Trophoblast cell (in vitro differentiated cells and primary cell): ENCODE measurements around the gene SF3A2.

Experiments
- DNase-seq, 2 donors: peaks; one replicate each; pipeline ENCODE4 v3.0.0-alpha.2; 2016
- H2AFZ ChIP-seq: 2 replicates; pipeline ENCODE4 v1.6.1; 2013; ENCODE audit warnings: low read length, moderate library complexity, mild to moderate bottlenecking; ENCODE audit not compliant: insufficient read depth, poor library complexity
- H2AK5ac ChIP-seq: 2 replicates; pipeline ENCODE4 v1.6.1; 2013; ENCODE audit warnings: mild to moderate bottlenecking, low read length
- H2BK120ac ChIP-seq: 2 replicates; pipeline ENCODE4 v1.6.1; 2013; ENCODE audit warnings: low read length, mild to moderate bottlenecking, moderate library complexity; ENCODE audit not compliant: insufficient read depth, poor library complexity
- H2BK12ac ChIP-seq: 2 replicates; pipeline ENCODE4 v1.6.1; 2013; ENCODE audit warnings: mild to moderate bottlenecking, low read length, moderate library complexity
- H2BK5ac ChIP-seq: 2 replicates; pipeline ENCODE4 v1.6.1; 2013; ENCODE audit warnings: low read length, low read depth, moderate library complexity, mild to moderate bottlenecking; ENCODE audit not compliant: poor library complexity
- H3K14ac ChIP-seq: 2 replicates; pipeline ENCODE4 v1.6.1; 2013; ENCODE audit warnings: mild to moderate bottlenecking, low read length
- H3K18ac ChIP-seq: 2 replicates; pipeline ENCODE4 v1.6.1; 2013; ENCODE audit warnings: mild to moderate bottlenecking, low read length
- H3K23ac ChIP-seq: 2 replicates; pipeline ENCODE4 v1.6.1; 2013; ENCODE audit warnings: low read length
- H3K27ac ChIP-seq: 2 replicates; pipeline ENCODE4 v1.5.1; 2013; ENCODE audit warnings: low read depth, mild to moderate bottlenecking, inconsistent platforms, low read length, moderate library complexity
- H3K27me3 ChIP-seq: 2 replicates; pipeline ENCODE4 v1.6.1; 2013; ENCODE audit warnings: inconsistent platforms, mild to moderate bottlenecking, low read length, moderate library complexity; ENCODE audit not compliant: insufficient read depth
- H3K36me3 ChIP-seq, 2 experiments: 1 replicate in 1 of 2; 2 replicates in 1 of 2; pipeline ENCODE4 v1.6.1; 2013; ENCODE audit warnings: low read length in 2 of 2, mild to moderate bottlenecking in 2 of 2, moderate library complexity in 1 of 2; ENCODE audit not compliant: insufficient read depth in 2 of 2, control insufficient read depth in 1 of 2
- H3K4ac ChIP-seq: 2 replicates; pipeline ENCODE4 v1.6.1; 2013; ENCODE audit warnings: low read depth, mild to moderate bottlenecking, low read length, moderate library complexity
- H3K4me1 ChIP-seq, 2 experiments: 1 replicate in 1 of 2; 2 replicates in 1 of 2; pipeline ENCODE4 v1.6.1; 2013; ENCODE audit warnings: low read length in 2 of 2, mild to moderate bottlenecking in 2 of 2, moderate library complexity in 1 of 2; ENCODE audit not compliant: insufficient read depth in 2 of 2, control insufficient read depth in 1 of 2
- H3K4me2 ChIP-seq: 2 replicates; pipeline ENCODE4 v1.6.1; 2013; ENCODE audit warnings: inconsistent platforms, mild to moderate bottlenecking, low read length, moderate library complexity
- H3K4me3 ChIP-seq: 2 replicates; pipeline ENCODE4 v1.5.1; 2013; ENCODE audit warnings: mild to moderate bottlenecking, low read depth, low read length, inconsistent platforms
- H3K79me1 ChIP-seq: one replicate; pipeline ENCODE4 v1.6.1; 2013; ENCODE audit warnings: low read length
- H3K79me2 ChIP-seq: 2 replicates; pipeline ENCODE4 v1.6.1; 2013; ENCODE audit warnings: low read length, mild to moderate bottlenecking; ENCODE audit not compliant: control insufficient read depth, insufficient read depth, poor library complexity
- H3K9ac ChIP-seq: 2 replicates; pipeline ENCODE4 v1.6.1; 2013; ENCODE audit warnings: mild to moderate bottlenecking, low read length
- H3K9me3 ChIP-seq: 2 replicates; pipeline ENCODE4 v1.6.1; 2013; ENCODE audit warnings: low read depth, mild to moderate bottlenecking, control low read depth, inconsistent platforms, low read length; ENCODE audit not compliant: insufficient read depth
- H4K12ac ChIP-seq: 2 replicates; pipeline ENCODE4 v1.6.1; 2013; ENCODE audit warnings: low read depth, mild to moderate bottlenecking, low read length, moderate library complexity
- H4K8ac ChIP-seq: 2 replicates; pipeline ENCODE4 v1.6.1; 2013; ENCODE audit warnings: low read depth, mild to moderate bottlenecking, low read length, moderate library complexity
- H4K91ac ChIP-seq: one replicate; pipeline ENCODE4 v1.6.1; 2013; ENCODE audit warnings: low read depth, mild to moderate bottlenecking, low read length, moderate library complexity
- WGBS: extraction: QIAGEN DNeasy Blood & Tissue Kit; methylation state at CpG from one replicate; pipeline ENCODE4 v1.1.7; 2013; ENCODE audit warnings: missing lambda C conversion rate; ENCODE audit not compliant: insufficient read length, insufficient coverage; ENCODE audit errors: extremely low coverage; 5-methylcytosine and 5-hydroxymethylcytosine counted together

Gene SF3A2

DNA sequence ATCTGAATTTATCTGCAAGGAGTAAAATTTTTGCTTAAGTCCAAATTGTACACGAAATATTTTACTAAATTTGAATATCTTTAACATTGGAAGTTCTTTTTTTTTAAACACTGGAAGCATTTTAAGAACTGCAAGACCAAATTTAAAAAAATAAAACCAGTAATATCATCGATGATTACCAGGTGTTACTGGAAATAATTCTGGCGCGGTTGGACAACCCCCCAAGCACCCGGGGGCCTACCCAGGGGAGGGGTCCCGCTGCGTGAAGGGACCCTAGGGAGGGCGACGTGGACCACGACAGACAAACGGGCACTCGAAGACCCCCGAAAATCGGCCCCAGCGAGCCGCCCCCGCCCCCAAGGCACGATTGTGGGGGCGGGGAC, 32.2 kb downstream of the SF3A2 start:
- peak overlapping the region; percentile 96 for H3K9ac ChIP-seq
- H4K12ac ChIP-seq = peak overlapping the region; percentile 94
- peak overlapping the region; percentile 95 for H4K8ac ChIP-seq
- H3K4me2 ChIP-seq = peak overlapping the region; percentile 85
- peaks cover 22 to 23% of the 10 kb centered on the region in 2 experiments for H3K36me3 ChIP-seq
- peak overlapping the region; percentile 91 for H4K91ac ChIP-seq
- no peaks in the 10 kb centered on the region for H3K9me3 ChIP-seq
- no peaks in the 10 kb centered on the region for H3K27me3 ChIP-seq
- H3K79me1 ChIP-seq = peaks cover 20% of the 10 kb centered on the region
- H3K79me2 ChIP-seq = peaks cover 27% of the 10 kb centered on the region
- H3K23ac ChIP-seq = no peak overlapping the region
- no peak for DNase-seq
- peaks cover 7 to 12% of the 10 kb centered on the region in 2 experiments for H3K4me1 ChIP-seq
- peak overlapping the region; percentile 82 for H2BK120ac ChIP-seq
- peak overlapping the region; percentile 94 for H2AFZ ChIP-seq
- peak overlapping the region; percentile 88 for H3K4me3 ChIP-seq
- peak overlapping the region; percentile 90 for H3K18ac ChIP-seq
- no peak overlapping the region for H2BK12ac ChIP-seq
- peak overlapping the region; percentile 72 for H3K4ac ChIP-seq
- no peak overlapping the region for H2AK5ac ChIP-seq
- H3K27ac ChIP-seq = no peak overlapping the region
- H2BK5ac ChIP-seq = peak overlapping the region; percentile 53
- peak overlapping the region; percentile 88 for H3K14ac ChIP-seq
- no CpG with 5 or more reads among the region's 19 CpGs for WGBS

DNA sequence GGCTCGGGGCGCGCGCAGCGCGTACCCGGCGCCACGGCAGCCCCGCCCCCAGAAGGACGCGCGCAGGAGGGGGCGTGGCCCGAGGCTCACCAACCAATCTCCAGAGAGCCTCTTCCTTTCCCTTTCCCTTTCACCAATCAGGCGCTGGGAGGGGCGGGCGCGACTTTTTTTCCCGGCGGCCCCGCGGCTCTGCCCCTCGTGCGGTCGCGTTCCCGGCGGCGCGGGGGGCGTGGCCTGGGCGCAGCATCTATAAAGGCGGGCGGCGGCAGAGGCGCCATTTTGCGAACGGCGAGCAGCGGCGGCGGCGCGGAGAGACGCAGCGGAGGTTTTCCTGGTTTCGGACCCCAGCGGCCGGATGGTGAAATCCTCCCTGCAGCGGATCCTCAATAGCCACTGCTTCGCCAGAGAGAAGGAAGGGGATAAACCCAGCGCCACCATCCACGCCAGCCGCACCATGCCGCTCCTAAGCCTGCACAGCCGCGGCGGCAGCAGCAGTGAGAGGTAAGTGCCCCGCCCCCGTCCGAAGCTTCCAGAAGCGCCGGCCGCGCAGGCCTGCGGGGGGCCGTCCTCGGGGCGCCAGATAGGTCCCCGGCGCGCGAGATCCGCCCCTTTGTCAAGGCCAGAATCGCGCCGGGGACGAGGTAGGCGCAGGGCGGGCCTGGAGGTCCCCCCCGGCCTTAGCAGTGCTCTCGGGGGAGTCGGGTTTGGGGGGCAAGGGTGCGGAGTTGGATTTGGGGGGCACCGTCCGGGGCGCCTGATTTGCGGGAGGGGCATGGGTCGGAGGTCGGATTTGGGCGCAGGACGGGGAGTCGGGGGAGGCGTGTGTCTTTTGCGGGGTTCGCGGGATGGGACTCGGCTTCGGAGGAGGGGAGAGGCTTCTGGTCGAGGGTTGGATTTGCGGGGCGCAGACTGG, 32.9 kb downstream of the SF3A2 start:
- H3K36me3 ChIP-seq = peaks cover 24 to 27% of the 10 kb centered on the region in 2 experiments
- no peak overlapping the region for H3K23ac ChIP-seq
- H3K9me3 ChIP-seq = no peaks in the 10 kb centered on the region
- DNase-seq = peak; percentile 94 to 98
- H2BK5ac ChIP-seq = peak overlapping the region; percentile 87
- no peaks in the 10 kb centered on the region for H3K27me3 ChIP-seq
- H2BK12ac ChIP-seq = no peak overlapping the region
- H3K4me2 ChIP-seq = peak overlapping the region; percentile 85
- peak overlapping the region; percentile 97 for H3K14ac ChIP-seq
- H4K91ac ChIP-seq = peak overlapping the region; percentile 88
- H4K12ac ChIP-seq = no peak overlapping the region
- peak overlapping the region; percentile 85 for H3K9ac ChIP-seq
- H2BK120ac ChIP-seq = peak overlapping the region; percentile 87
- H3K18ac ChIP-seq = peak overlapping the region; percentile 82
- no CpG with 5 or more reads among the region's 103 CpGs for WGBS
- peaks cover 12 to 14% of the 10 kb centered on the region in 2 experiments for H3K4me1 ChIP-seq
- H4K8ac ChIP-seq = peak overlapping the region; percentile 59
- H2AK5ac ChIP-seq = peak overlapping the region; percentile 70
- peak overlapping the region; percentile 100 for H3K4ac ChIP-seq
- peak overlapping the region; percentile 91 for H3K27ac ChIP-seq
- peak overlapping the region; percentile 99 for H3K4me3 ChIP-seq
- H3K79me1 ChIP-seq = peaks cover 20% of the 10 kb centered on the region
- H2AFZ ChIP-seq = peak overlapping the region; percentile 37
- peaks cover 27% of the 10 kb centered on the region for H3K79me2 ChIP-seq

DNA sequence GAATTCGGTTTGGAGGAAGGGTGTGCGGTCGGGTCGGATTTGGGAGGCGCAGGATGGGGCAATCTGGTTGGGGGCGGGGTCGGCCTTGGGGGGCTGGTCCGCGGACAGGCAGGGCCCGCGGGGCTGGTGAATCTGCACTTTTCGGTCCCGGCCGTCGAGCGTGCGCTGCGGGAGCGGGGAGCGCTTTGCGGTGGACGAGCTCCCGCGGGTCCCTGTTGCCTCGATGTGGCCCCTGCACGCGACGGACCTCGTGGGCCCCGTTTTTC, 33.5 kb downstream of the SF3A2 start:
- peak overlapping the region; percentile 51 for H4K12ac ChIP-seq
- peak overlapping the region; percentile 97 for H3K14ac ChIP-seq
- peak overlapping the region; percentile 85 for H3K9ac ChIP-seq
- H3K9me3 ChIP-seq = no peaks in the 10 kb centered on the region
- peaks cover 24 to 27% of the 10 kb centered on the region in 2 experiments for H3K36me3 ChIP-seq
- WGBS = no CpG with 5 or more reads among the region's 30 CpGs
- peak overlapping the region; percentile 91 for H3K27ac ChIP-seq
- peak in 1 of 2 donors; percentile 29 for DNase-seq
- H4K91ac ChIP-seq = peak overlapping the region; percentile 88
- peak overlapping the region; percentile 40 for H2AFZ ChIP-seq
- peak overlapping the region; percentile 68 for H3K4me2 ChIP-seq
- H3K18ac ChIP-seq = peak overlapping the region; percentile 82
- H2BK120ac ChIP-seq = peak overlapping the region; percentile 87
- H4K8ac ChIP-seq = peak overlapping the region; percentile 45
- H3K4me1 ChIP-seq = peaks cover 12 to 14% of the 10 kb centered on the region in 2 experiments
- H2AK5ac ChIP-seq = peak overlapping the region; percentile 97
- H2BK12ac ChIP-seq = no peak overlapping the region
- H3K4me3 ChIP-seq = peak overlapping the region; percentile 99
- peak overlapping the region; percentile 87 for H2BK5ac ChIP-seq
- H3K79me1 ChIP-seq = peaks cover 20% of the 10 kb centered on the region
- H3K27me3 ChIP-seq = no peaks in the 10 kb centered on the region
- H3K23ac ChIP-seq = no peak overlapping the region
- peak overlapping the region; percentile 100 for H3K4ac ChIP-seq
- peaks cover 27% of the 10 kb centered on the region for H3K79me2 ChIP-seq

DNA sequence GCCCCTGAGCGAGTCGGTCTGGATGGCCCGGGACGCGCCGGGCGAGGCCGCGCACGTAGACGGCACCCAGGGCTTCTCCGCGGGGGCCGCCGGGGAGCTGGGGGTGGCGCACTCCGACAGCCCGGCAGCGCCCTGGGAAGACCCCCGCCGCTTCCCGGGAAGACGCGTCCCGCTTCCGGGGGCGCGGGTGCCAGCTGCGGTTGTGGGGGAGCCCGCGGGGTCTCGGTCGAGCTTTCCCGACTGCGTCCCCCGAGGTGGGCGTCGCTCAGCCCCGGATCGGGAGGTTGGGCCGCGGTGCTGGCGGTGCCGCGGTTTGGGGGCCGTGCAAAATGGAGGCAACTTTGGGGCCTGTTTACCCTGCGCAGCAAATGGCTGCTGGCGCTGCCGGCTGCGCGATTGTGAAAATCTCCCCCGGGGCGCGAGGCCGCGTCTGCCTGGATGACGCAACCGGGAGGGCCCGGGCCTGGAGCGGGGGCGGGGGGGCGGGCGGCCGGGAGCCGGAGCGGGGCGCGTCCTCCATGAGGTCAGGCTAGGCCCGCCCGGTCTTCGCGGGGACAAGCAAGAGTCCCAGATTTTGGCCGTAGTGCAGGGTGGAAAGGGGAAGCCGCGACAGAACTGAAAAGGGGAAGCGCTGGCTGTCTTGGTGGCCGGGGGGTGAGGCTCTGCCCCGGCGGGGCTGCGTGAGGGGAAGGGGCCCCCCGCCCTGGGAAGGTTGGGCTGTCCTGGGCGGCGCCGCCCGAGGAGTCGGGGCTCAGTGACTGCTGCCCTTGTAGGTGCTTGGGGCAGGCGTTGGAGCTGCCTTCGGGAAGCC, 34.0 kb downstream of the SF3A2 start:
- H2AFZ ChIP-seq = peak overlapping the region; percentile 40
- H3K36me3 ChIP-seq = peaks cover 28 to 32% of the 10 kb centered on the region in 2 experiments
- peak overlapping the region; percentile 73 for H3K4me2 ChIP-seq
- H4K12ac ChIP-seq = peak overlapping the region; percentile 51
- H2BK120ac ChIP-seq = peak overlapping the region; percentile 87
- H3K4ac ChIP-seq = peak overlapping the region; percentile 100
- H2BK5ac ChIP-seq = peak overlapping the region; percentile 87
- H3K9me3 ChIP-seq = no peaks in the 10 kb centered on the region
- peaks cover 27% of the 10 kb centered on the region for H3K79me2 ChIP-seq
- peak overlapping the region; percentile 88 for H3K9ac ChIP-seq
- H3K4me3 ChIP-seq = peak overlapping the region; percentile 99
- DNase-seq = peak; percentile 77 to 88
- H4K8ac ChIP-seq = peak overlapping the region; percentile 45
- H3K79me1 ChIP-seq = peaks cover 20% of the 10 kb centered on the region
- peak overlapping the region; percentile 82 for H3K18ac ChIP-seq
- H3K27me3 ChIP-seq = no peaks in the 10 kb centered on the region
- H3K23ac ChIP-seq = no peak overlapping the region
- H3K27ac ChIP-seq = peak overlapping the region; percentile 91
- H3K4me1 ChIP-seq = peaks cover 12 to 14% of the 10 kb centered on the region in 2 experiments
- no CpG with 5 or more reads among the region's 88 CpGs for WGBS
- H2BK12ac ChIP-seq = no peak overlapping the region
- H3K14ac ChIP-seq = peak overlapping the region; percentile 97
- H4K91ac ChIP-seq = peak overlapping the region; percentile 88
- H2AK5ac ChIP-seq = peak overlapping the region; percentile 97
